Muscle of leg (tissue), 11 donors: Measurements from ENCODE around the gene SSR4. TPM values are rescaled to one million over a fixed set of nuclear protein-coding genes. Genes with fewer than 3 reads are reported as not detected.

Experiments
- DNase-seq: peaks from one replicate; pipeline ENCODE4 v3.0.0; 2013
- H3K27ac ChIP-seq: one replicate; pipeline ENCODE4 v1.5.1; 2013; ENCODE audit warnings: mild to moderate bottlenecking, low read length, control low read depth
- H3K27me3 ChIP-seq: one replicate; pipeline ENCODE4 v1.6.1; 2013; ENCODE audit warnings: low read length; ENCODE audit not compliant: control insufficient read depth, insufficient read depth
- H3K36me3 ChIP-seq: one replicate; pipeline ENCODE4 v1.6.1; 2013; ENCODE audit warnings: low read length; ENCODE audit not compliant: control insufficient read depth, insufficient read depth
- H3K4me1 ChIP-seq: one replicate; pipeline ENCODE4 v1.6.1; 2013; ENCODE audit warnings: low read length; ENCODE audit not compliant: control insufficient read depth, insufficient read depth
- H3K4me3 ChIP-seq: one replicate; pipeline ENCODE4 v1.5.1; 2013; ENCODE audit warnings: low read length, control low read depth
- H3K9me3 ChIP-seq: replicated peaks from 2 replicates; pipeline ENCODE4 v1.6.1; 2013; ENCODE audit warnings: low read depth, low read length; ENCODE audit not compliant: control insufficient read depth
- WGBS: methylation state at CpG from one replicate; pipeline ENCODE4 v1.1.5; 2013; ENCODE audit warnings: missing lambda C conversion rate; ENCODE audit not compliant: insufficient coverage; 5-methylcytosine and 5-hydroxymethylcytosine counted together
- polyA plus RNA-seq, 8 donors: library from polyadenylated mRNA; unstranded; fragments of 120-200 nt; gene quantifications; one replicate each; pipeline versions ENCODE4 v1.2.1 to v1.2.3, GENCODE V29; 2013; ENCODE audit warnings: inconsistent platforms in 1 of 8, low replicate concordance in 1 of 8; ENCODE audit not compliant: insufficient read length in 8 of 8, insufficient read depth in 1 of 8
- total RNA-seq: library from RNA; stranded (reverse); fragments of 120-200 nt; gene quantifications from one replicate; pipeline ENCODE4 v1.2.4, GENCODE V29; 2013

SSR4 gene
- total and polyA plus RNA-seq, 9 donors, result 95.6 to 188 (median 136) TPM

- peaks cover 14% of the 10 kb centered on the region for H3K4me1 ChIP-seq
These were observed 25.9 kb upstream of the SSR4 start for GRCh38 chrX:153768311-153769157.

GRCh38 chrX:153769158-153769864 lies 25.2 kb upstream of the SSR4 start:
- Histone ChIP-seq H3K27me3 (no peaks in the 10 kb centered on the region), H3K4me3 (no peak overlapping the region), H3K4me1 (peaks cover 9% of the 10 kb centered on the region), H3K27ac (no peak overlapping the region), H3K36me3 (no peaks in the 10 kb centered on the region), H3K9me3 (no peaks in the 10 kb centered on the region)
- WGBS, result 84% methylated on average over 23 of the region's 23 CpGs
- DNase-seq, result no peak

More at GRCh38 chrX:153768311-153769157, 25.9 kb upstream of the SSR4 start:
- Histone ChIP-seq H3K4me3 (no peak overlapping the region), H3K9me3 (no peaks in the 10 kb centered on the region), H3K27ac (no peak overlapping the region), H3K27me3 (peaks cover 2% of the 10 kb centered on the region), H3K36me3 (no peaks in the 10 kb centered on the region)
- WGBS, result 77% methylated on average over 18 of the region's 22 CpGs
- no peak for DNase-seq

GRCh38 chrX:153769865-153770600 lies 24.4 kb upstream of the SSR4 start:
- DNase-seq, result no peak
- Histone ChIP-seq H3K4me1 (peaks cover 9% of the 10 kb centered on the region), H3K27me3 (no peaks in the 10 kb centered on the region), H3K9me3 (no peaks in the 10 kb centered on the region), H3K4me3 (no peak overlapping the region), H3K36me3 (no peaks in the 10 kb centered on the region), H3K27ac (no peak overlapping the region)
- 82% methylated on average over 22 of the region's 25 CpGs for WGBS

- Histone ChIP-seq H3K36me3 (no peaks in the 10 kb centered on the region), H3K27me3 (no peaks in the 10 kb centered on the region), H3K4me1 (peaks cover 9% of the 10 kb centered on the region), H3K4me3 (no peak overlapping the region), H3K27ac (no peak overlapping the region), H3K9me3 (no peaks in the 10 kb centered on the region)
- no peak for DNase-seq
- WGBS, result 91% methylated on average over 15 of the region's 18 CpGs
These were observed 23.7 kb upstream of the SSR4 start for GRCh38 chrX:153770601-153771414.

- Histone ChIP-seq H3K27ac (no peak overlapping the region), H3K27me3 (no peaks in the 10 kb centered on the region), H3K9me3 (no peaks in the 10 kb centered on the region), H3K4me1 (peaks cover 4% of the 10 kb centered on the region), H3K4me3 (no peak overlapping the region), H3K36me3 (no peaks in the 10 kb centered on the region)
- no peak for DNase-seq
- 80% methylated on average over 30 of the region's 37 CpGs for WGBS
These were observed 22.8 kb upstream of the SSR4 start for GRCh38 chrX:153771415-153772315.

GRCh38 chrX:153772316-153773217 lies 21.9 kb upstream of the SSR4 start:
- DNase-seq, result no peak
- H3K4me3 ChIP-seq, result no peak overlapping the region
- H3K27me3 ChIP-seq, result peaks cover 3% of the 10 kb centered on the region
- H3K27ac ChIP-seq, result no peak overlapping the region
- 82% methylated on average over 18 of the region's 21 CpGs for WGBS
- no peaks in the 10 kb centered on the region for H3K4me1 ChIP-seq
- H3K9me3 ChIP-seq, result no peaks in the 10 kb centered on the region
- no peaks in the 10 kb centered on the region for H3K36me3 ChIP-seq

- H3K27me3 ChIP-seq, result peaks cover 6% of the 10 kb centered on the region
- H3K36me3 ChIP-seq, result no peaks in the 10 kb centered on the region
- H3K27ac ChIP-seq, result no peak overlapping the region
- DNase-seq, result no peak
- no peaks in the 10 kb centered on the region for H3K4me1 ChIP-seq
- H3K9me3 ChIP-seq, result no peaks in the 10 kb centered on the region
- no peak overlapping the region for H3K4me3 ChIP-seq
- 95% methylated on average over 20 of the region's 23 CpGs for WGBS
These were observed 21.3 kb upstream of the SSR4 start for GRCh38 chrX:153773218-153773611.

- H3K4me1 ChIP-seq, result no peaks in the 10 kb centered on the region
- H3K36me3 ChIP-seq, result no peaks in the 10 kb centered on the region
- H3K27me3 ChIP-seq, result peaks cover 6% of the 10 kb centered on the region
- H3K4me3 ChIP-seq, result no peak overlapping the region
- no peak overlapping the region for H3K27ac ChIP-seq
- DNase-seq, result no peak
- 93% methylated on average over 43 of the region's 48 CpGs for WGBS
- no peaks in the 10 kb centered on the region for H3K9me3 ChIP-seq
These were observed 20.5 kb upstream of the SSR4 start for GRCh38 chrX:153773741-153774575.
